Uterus (tissue), 4 donors: Measurements from ENCODE around the gene FBXW2. TPM values are rescaled to one million over a fixed set of nuclear protein-coding genes. Genes with fewer than 3 reads are reported as not detected.

Experiments used
- DNase-seq, 2 donors: peaks; one replicate each; pipeline ENCODE4 v3.0.0-alpha.2; 2019 to 2020
- H3K27ac ChIP-seq, 2 donors: fragments of 200-600 bp; sonication (generic); 1 replicate in 1 of 2; 2 replicates in 1 of 2; pipeline ENCODE4 v1.5.1; 2016 to 2018
- H3K27me3 ChIP-seq, 2 donors: fragments of 200-600 bp; sonication (generic); one replicate each; pipeline ENCODE4 v1.5.1; 2018 to 2019; ENCODE audit warnings: control low read depth in 1 of 2
- H3K36me3 ChIP-seq, 2 donors: fragments of 200-600 bp; sonication (generic); one replicate each; pipeline ENCODE4 v1.5.1; 2019; ENCODE audit warnings: control low read depth in 1 of 2
- H3K4me1 ChIP-seq, 2 donors: fragments of 200-600 bp; sonication (generic); one replicate each; pipeline ENCODE4 v1.5.1; 2018 to 2019; ENCODE audit warnings: control low read depth in 1 of 2
- H3K4me3 ChIP-seq, 2 donors: fragments of 200-600 bp; sonication (generic); 1 replicate in 1 of 2; 2 replicates in 1 of 2; pipeline ENCODE4 v1.5.1; 2018 to 2019; ENCODE audit warnings: mild to moderate bottlenecking in 1 of 2
- H3K9me3 ChIP-seq, 2 donors: fragments of 200-600 bp; sonication (generic); one replicate each; pipeline ENCODE4 v1.5.1; 2019; ENCODE audit warnings: control low read depth in 1 of 2
- CTCF ChIP-seq, 4 experiments: fragments of 200-600 bp in 2 of 4; fragments of 450-650 bp in 2 of 4; sonication (generic) in 2 of 4; IDR thresholded peaks; one replicate each; pipeline ENCODE4 v1.5.1; 2016 to 2019; ENCODE audit warnings: antibody characterized with exemption in 4 of 4, mild to moderate bottlenecking in 2 of 4, moderate library complexity in 1 of 4
- POLR2A ChIP-seq, 2 donors: fragments of 450-650 bp; IDR thresholded peaks; one replicate each; pipeline ENCODE4 v1.6.1; 2016; ENCODE audit warnings: antibody characterized with exemption in 2 of 2, mild to moderate bottlenecking in 1 of 2, moderate library complexity in 1 of 2
- intact Hi-C: fragments of 100-400 bp; cut with DNase I; formaldehyde crosslinking; loops from one replicate; pipeline ENCODE4 v1.15.1; 2023; ENCODE audit warnings: low total_unique reads
- total RNA-seq, 4 donors: library from RNA; depleted of rRNA in 3 of 4; stranded (reverse); fragments of >200 nt in 3 of 4; gene quantifications; one replicate each; pipeline versions ENCODE4 v1.1.0 to v1.2.4, GENCODE V29; 2014 to 2023
- donor health status: DM: yes; HTN: yes; CAD: no.

FBXW2 gene
- total RNA-seq, 4 donors from 2014 or later = 20.7 to 82.4 (median 40.0) TPM

GRCh38 chr9:120734607-120735410 lies 58.4 kb downstream of the FBXW2 start:
- intact Hi-C loops = no loop called here

GRCh38 chr9:120733190-120733589 lies 60.0 kb downstream of the FBXW2 start:
- Histone ChIP-seq H3K27me3 (no peaks in the 10 kb centered on the region), H3K36me3 (no peaks in the 10 kb centered on the region), H3K4me3 (no peak overlapping the region), H3K9me3 (no peaks in the 10 kb centered on the region), H3K4me1 (no peaks in the 10 kb centered on the region), H3K27ac (no peak overlapping the region)
- no peak for TF ChIP-seq CTCF (IDR thresholded peaks at IDR 0.05)
- TF ChIP-seq POLR2A (IDR thresholded peaks at IDR 0.05) = no peak
- intact Hi-C loops = no loop called here
- DNase-seq = no peak

More at GRCh38 chr9:120734607-120735410, 58.4 kb downstream of the FBXW2 start:
- Histone ChIP-seq H3K9me3 (no peaks in the 10 kb centered on the region), H3K4me1 (no peaks in the 10 kb centered on the region), H3K36me3 (no peaks in the 10 kb centered on the region), H3K27me3 (no peaks in the 10 kb centered on the region), H3K27ac (no peak overlapping the region), H3K4me3 (no peak overlapping the region)
- no peak for DNase-seq
- TF ChIP-seq POLR2A (IDR thresholded peaks at IDR 0.05) (no peak), CTCF (IDR thresholded peaks at IDR 0.05) (no peak)

- DNase-seq = no peak
- TF ChIP-seq POLR2A (IDR thresholded peaks at IDR 0.05) = no peak
- no peak for TF ChIP-seq CTCF (IDR thresholded peaks at IDR 0.05)
- Histone ChIP-seq H3K4me1 (no peaks in the 10 kb centered on the region), H3K9me3 (no peaks in the 10 kb centered on the region), H3K4me3 (no peak overlapping the region), H3K36me3 (no peaks in the 10 kb centered on the region), H3K27me3 (no peaks in the 10 kb centered on the region), H3K27ac (no peak overlapping the region)
- intact Hi-C loops = no loop called here
Observed at GRCh38 chr9:120730654-120731514, 62.3 kb downstream of the FBXW2 start.

GRCh38 chr9:120729791-120730241 lies 63.4 kb downstream of the FBXW2 start:
- Histone ChIP-seq H3K4me3 (no peak overlapping the region), H3K36me3 (no peaks in the 10 kb centered on the region), H3K4me1 (no peaks in the 10 kb centered on the region), H3K27ac (no peak overlapping the region), H3K9me3 (no peaks in the 10 kb centered on the region), H3K27me3 (no peaks in the 10 kb centered on the region)
- no peak for TF ChIP-seq POLR2A (IDR thresholded peaks at IDR 0.05)
- TF ChIP-seq CTCF (IDR thresholded peaks at IDR 0.05) = no peak
- intact Hi-C loops = no loop called here
- no peak for DNase-seq

- DNase-seq = no peak
- no peak for TF ChIP-seq POLR2A (IDR thresholded peaks at IDR 0.05)
- H3K36me3 ChIP-seq = no peaks in the 10 kb centered on the region
- intact Hi-C loops = no loop called here
- H3K27me3 ChIP-seq = no peaks in the 10 kb centered on the region
- no peaks in the 10 kb centered on the region for H3K4me1 ChIP-seq
- no peaks in the 10 kb centered on the region for H3K9me3 ChIP-seq
- H3K27ac ChIP-seq = no peak overlapping the region
- no peak overlapping the region for H3K4me3 ChIP-seq
Observed at GRCh38 chr9:120726484-120726883, 66.7 kb downstream of the FBXW2 start.
